GM21528 (cell line): ENCODE results near the gene SPDEF.

Experiments used
- ATAC-seq: cut with Tn5 transposase; IDR thresholded peaks from one replicate; pipeline ENCODE4 v1.9.1; 2021; ENCODE audit warnings: mild to moderate bottlenecking, moderate library complexity; ENCODE audit not compliant: unreplicated experiment, low FRiP score

SPDEF gene

GRCh38 chr6:34584694-34585093, 28.6 kb upstream of the SPDEF start:
- no peak for ATAC-seq

- no peak for ATAC-seq
These were observed 27.9 kb upstream of the SPDEF start for GRCh38 chr6:34583861-34584604.

GRCh38 chr6:34583461-34583860, 27.3 kb upstream of the SPDEF start:
- ATAC-seq = no peak

- no peak for ATAC-seq
These were observed 25.4 kb upstream of the SPDEF start for GRCh38 chr6:34581561-34581920.

- no peak for ATAC-seq
These were observed 24.8 kb upstream of the SPDEF start for GRCh38 chr6:34580707-34581560.

GRCh38 chr6:34578445-34579262, 22.5 kb upstream of the SPDEF start:
- ATAC-seq = no peak

- ATAC-seq = no peak
These were observed 20.3 kb upstream of the SPDEF start for GRCh38 chr6:34576286-34576955.

GRCh38 chr6:34575326-34575725, 19.2 kb upstream of the SPDEF start:
- no peak for ATAC-seq

- no peak for ATAC-seq
These were observed 18.6 kb upstream of the SPDEF start for GRCh38 chr6:34574647-34575293.

GRCh38 chr6:34573567-34574183, 17.5 kb upstream of the SPDEF start:
- ATAC-seq = no peak

GRCh38 chr6:34572585-34572984, 16.5 kb upstream of the SPDEF start:
- no peak for ATAC-seq

GRCh38 chr6:34572021-34572420, 15.9 kb upstream of the SPDEF start:
- ATAC-seq = no peak

- ATAC-seq = no peak
These were observed 15.3 kb upstream of the SPDEF start for GRCh38 chr6:34571388-34571787.

GRCh38 chr6:34570066-34570833, 14.1 kb upstream of the SPDEF start:
- ATAC-seq = no peak

- no peak for ATAC-seq
These were observed 13.3 kb upstream of the SPDEF start for GRCh38 chr6:34569361-34569973.

- no peak for ATAC-seq
These were observed 12.4 kb upstream of the SPDEF start for GRCh38 chr6:34568341-34569201.

- no peak for ATAC-seq
These were observed 10.9 kb upstream of the SPDEF start for GRCh38 chr6:34566830-34567546.
